ENCODE data around the gene BRD3. TPM values are rescaled to one million over a fixed set of nuclear protein-coding genes. Genes with fewer than 3 reads are reported as not detected.

Gene BRD3
- total RNA-seq, 1 donor from 2014 or later, result 39.6 TPM

- Histone ChIP-seq H3K79me2 (ENCODE audit: insufficient read depth, low read length) (no peaks in the 10 kb centered on the region), H4K20me1 (ENCODE audit: insufficient read depth, low read length) (peaks cover 28% of the 10 kb centered on the region), H3K9me3 (ENCODE audit: insufficient read depth, low read depth, low read length) (no peaks in the 10 kb centered on the region), H3K36me3 (ENCODE audit: insufficient read depth, low read length) (peaks cover 8% of the 10 kb centered on the region), H2AFZ (ENCODE audit: low read depth, low read length) (no peak overlapping the region), H3K27ac (ENCODE audit: low read depth, low read length) (no peak overlapping the region), H3K4me2 (ENCODE audit: low read length) (no peak overlapping the region), H3K4me3 (ENCODE audit: insufficient read depth, low read depth, low read length) (no peak overlapping the region), H3K4me1 (ENCODE audit: insufficient read depth, low read length) (no peaks in the 10 kb centered on the region), H3K9ac (ENCODE audit: low read length) (no peak overlapping the region), H3K27me3 (ENCODE audit: insufficient read depth, low read length) (no peaks in the 10 kb centered on the region)
- H3K4me1 Mint-ChIP-seq (ENCODE audit: low read depth, unreplicated experiment), result no peaks in the 10 kb centered on the region
- H3K9me3 Mint-ChIP-seq (ENCODE audit: unreplicated experiment), result no peaks in the 10 kb centered on the region
- H3K36me3 Mint-ChIP-seq (ENCODE audit: low read depth, unreplicated experiment), result peaks cover 27% of the 10 kb centered on the region
- H3K27me3 Mint-ChIP-seq (ENCODE audit: low read depth, unreplicated experiment), result no peaks in the 10 kb centered on the region
- DNase-seq (ENCODE audit: low read depth) (no peak), FAIRE-seq (no peak)
- no peak overlapping the region for H3K27ac Mint-ChIP-seq (ENCODE audit: unreplicated experiment)
- TF ChIP-seq CTCF (IDR thresholded peaks at IDR 0.05; ENCODE audit: insufficient read depth, low read depth, low read length) (no peak), EZH2 (IDR thresholded peaks at IDR 0.05; ENCODE audit: insufficient read depth, low read length) (no peak)
- no peak overlapping the region for H3K4me3 Mint-ChIP-seq (ENCODE audit: unreplicated experiment)
These were observed 26.8 kb downstream of the BRD3 start for GRCh38 chr9:134040781-134041648.

- H3K4me3 ChIP-seq (ENCODE audit: insufficient read depth, low read depth, low read length), result no peak overlapping the region
- no peaks in the 10 kb centered on the region for H3K79me2 ChIP-seq (ENCODE audit: insufficient read depth, low read length)
- H3K27ac ChIP-seq (ENCODE audit: low read depth, low read length), result no peak overlapping the region
- no peak overlapping the region for H3K4me2 ChIP-seq (ENCODE audit: low read length)
- no peaks in the 10 kb centered on the region for H3K9me3 ChIP-seq (ENCODE audit: insufficient read depth, low read depth, low read length)
- Mint-ChIP-seq H3K27me3 (ENCODE audit: low read depth, unreplicated experiment) (no peaks in the 10 kb centered on the region), H3K4me1 (ENCODE audit: low read depth, unreplicated experiment) (no peaks in the 10 kb centered on the region), H3K27ac (ENCODE audit: unreplicated experiment) (no peak overlapping the region), H3K36me3 (ENCODE audit: low read depth, unreplicated experiment) (peaks cover 29% of the 10 kb centered on the region), H3K4me3 (ENCODE audit: unreplicated experiment) (no peak overlapping the region), H3K9me3 (ENCODE audit: unreplicated experiment) (no peaks in the 10 kb centered on the region)
- H3K4me1 ChIP-seq (ENCODE audit: insufficient read depth, low read length), result no peaks in the 10 kb centered on the region
- peaks cover 8% of the 10 kb centered on the region for H3K36me3 ChIP-seq (ENCODE audit: insufficient read depth, low read length)
- no peaks in the 10 kb centered on the region for H3K27me3 ChIP-seq (ENCODE audit: insufficient read depth, low read length)
- no peak for TF ChIP-seq CTCF (IDR thresholded peaks at IDR 0.05; ENCODE audit: insufficient read depth, low read depth, low read length)
- TF ChIP-seq EZH2 (IDR thresholded peaks at IDR 0.05; ENCODE audit: insufficient read depth, low read length), result no peak
- no peak for FAIRE-seq
- H2AFZ ChIP-seq (ENCODE audit: low read depth, low read length), result no peak overlapping the region
- H3K9ac ChIP-seq (ENCODE audit: low read length), result no peak overlapping the region
- peaks cover 29% of the 10 kb centered on the region for H4K20me1 ChIP-seq (ENCODE audit: insufficient read depth, low read length)
- DNase-seq (ENCODE audit: low read depth), result no peak
These were observed 27.7 kb downstream of the BRD3 start for GRCh38 chr9:134040176-134040565.

Measured in astrocyte (in vitro differentiated cells and primary cell).